Kidney epithelial cell (primary cell): ENCODE measurements around the gene ST14. TPM values are rescaled to one million over a fixed set of nuclear protein-coding genes. Genes with fewer than 3 reads are reported as not detected.
"Not testable (repeated sequence)": the region's sequence is repeated elsewhere in the genome, so short reads cannot be mapped to it uniquely, and the experiment has no call there.

Experiments used
- DNase-seq: peaks from one replicate; pipeline ENCODE4 v3.0.0-alpha.2; 2010; ENCODE audit warnings: low read depth
- H3K27me3 ChIP-seq: 2 replicates; pipeline ENCODE4 v1.6.0; 2011; ENCODE audit warnings: low read length; ENCODE audit not compliant: control insufficient read depth, insufficient read depth
- H3K36me3 ChIP-seq: 2 replicates; pipeline ENCODE4 v1.5.1; 2011; ENCODE audit warnings: low read length; ENCODE audit not compliant: control insufficient read depth, insufficient read depth
- H3K4me3 ChIP-seq: 2 replicates; pipeline ENCODE4 v1.5.1; 2011; ENCODE audit warnings: low read depth, mild to moderate bottlenecking, control low read depth, low read length
- total RNA-seq: library from RNA; depleted of rRNA; stranded (reverse); fragments of >200 nt; gene quantifications from 2 replicates; pipeline ENCODE4 v1.2.3, GENCODE V29; 2015
- TF ChIP-seq, protein P1 (sequence below): IDR thresholded peaks from 2 replicates; pipeline ENCODE4 v1.5.1; 2011; ENCODE audit warnings: mild to moderate bottlenecking, moderate library complexity, low read length, control low read depth, inconsistent platforms; ENCODE audit not compliant: insufficient read depth, poor library complexity, severe bottlenecking

Gene ST14
- total RNA-seq, 1 donor from 2014 or later = 93.0 TPM

DNA sequence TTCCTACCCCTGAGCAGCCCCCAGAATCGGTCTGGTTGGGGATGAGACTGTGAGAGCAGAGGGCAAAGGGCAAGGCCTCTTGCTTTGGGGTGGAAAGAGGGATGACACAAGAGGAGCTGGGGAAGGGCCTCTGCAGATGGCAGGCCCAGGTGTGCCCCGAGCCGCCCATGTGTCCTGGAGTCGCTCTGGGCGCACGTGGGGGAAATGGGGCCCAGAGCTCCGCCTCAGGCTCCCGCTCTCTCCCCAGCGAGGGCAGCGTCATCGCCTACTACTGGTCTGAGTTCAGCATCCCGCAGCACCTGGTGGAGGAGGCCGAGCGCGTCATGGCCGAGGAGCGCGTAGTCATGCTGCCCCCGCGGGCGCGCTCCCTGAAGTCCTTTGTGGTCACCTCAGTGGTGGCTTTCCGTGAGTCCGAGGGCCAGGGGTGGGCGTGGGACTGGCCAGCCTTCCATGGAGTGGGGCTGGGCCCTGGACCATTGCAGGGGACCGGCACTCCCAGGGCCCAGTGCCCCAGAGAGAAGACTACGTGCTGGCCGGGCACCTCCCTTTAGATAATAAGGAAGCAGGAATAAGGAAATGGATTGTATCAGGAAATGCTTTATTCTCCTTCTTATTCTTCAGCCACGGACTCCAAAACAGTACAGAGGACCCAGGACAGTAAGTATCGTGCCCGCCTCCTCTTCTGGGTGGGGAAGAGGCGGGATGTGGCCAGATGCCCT lies 30.1 kb downstream of the ST14 start:
- Histone ChIP-seq H3K4me3 (no peak overlapping the region), H3K27me3 (no peaks in the 10 kb centered on the region), H3K36me3 (no peaks in the 10 kb centered on the region)
- TF ChIP-seq, protein P1, sequence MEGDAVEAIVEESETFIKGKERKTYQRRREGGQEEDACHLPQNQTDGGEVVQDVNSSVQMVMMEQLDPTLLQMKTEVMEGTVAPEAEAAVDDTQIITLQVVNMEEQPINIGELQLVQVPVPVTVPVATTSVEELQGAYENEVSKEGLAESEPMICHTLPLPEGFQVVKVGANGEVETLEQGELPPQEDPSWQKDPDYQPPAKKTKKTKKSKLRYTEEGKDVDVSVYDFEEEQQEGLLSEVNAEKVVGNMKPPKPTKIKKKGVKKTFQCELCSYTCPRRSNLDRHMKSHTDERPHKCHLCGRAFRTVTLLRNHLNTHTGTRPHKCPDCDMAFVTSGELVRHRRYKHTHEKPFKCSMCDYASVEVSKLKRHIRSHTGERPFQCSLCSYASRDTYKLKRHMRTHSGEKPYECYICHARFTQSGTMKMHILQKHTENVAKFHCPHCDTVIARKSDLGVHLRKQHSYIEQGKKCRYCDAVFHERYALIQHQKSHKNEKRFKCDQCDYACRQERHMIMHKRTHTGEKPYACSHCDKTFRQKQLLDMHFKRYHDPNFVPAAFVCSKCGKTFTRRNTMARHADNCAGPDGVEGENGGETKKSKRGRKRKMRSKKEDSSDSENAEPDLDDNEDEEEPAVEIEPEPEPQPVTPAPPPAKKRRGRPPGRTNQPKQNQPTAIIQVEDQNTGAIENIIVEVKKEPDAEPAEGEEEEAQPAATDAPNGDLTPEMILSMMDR = no peak
- DNase-seq = no peak

DNA sequence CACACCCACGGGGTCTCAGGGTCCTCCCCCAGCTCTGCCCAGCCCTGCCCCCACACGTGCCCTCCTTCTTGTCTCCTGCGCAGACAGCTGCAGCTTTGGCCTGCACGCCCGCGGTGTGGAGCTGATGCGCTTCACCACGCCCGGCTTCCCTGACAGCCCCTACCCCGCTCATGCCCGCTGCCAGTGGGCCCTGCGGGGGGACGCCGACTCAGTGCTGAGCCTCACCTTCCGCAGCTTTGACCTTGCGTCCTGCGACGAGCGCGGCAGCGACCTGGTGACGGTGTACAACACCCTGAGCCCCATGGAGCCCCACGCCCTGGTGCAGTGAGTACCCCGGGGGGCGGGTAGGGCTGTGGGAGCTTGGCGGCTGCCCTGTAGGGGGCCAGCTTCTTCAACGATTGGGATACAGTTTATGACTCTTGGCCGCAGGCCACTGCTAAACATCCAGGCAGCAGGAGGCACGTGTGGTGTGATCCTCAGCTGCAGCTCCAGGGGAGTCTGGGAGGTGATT lies 30.8 kb downstream of the ST14 start:
- H3K4me3 ChIP-seq = no peak overlapping the region
- H3K27me3 ChIP-seq = no peaks in the 10 kb centered on the region
- H3K36me3 ChIP-seq = no peaks in the 10 kb centered on the region
- DNase-seq = no peak
- TF ChIP-seq, protein P1 = no peak

DNA sequence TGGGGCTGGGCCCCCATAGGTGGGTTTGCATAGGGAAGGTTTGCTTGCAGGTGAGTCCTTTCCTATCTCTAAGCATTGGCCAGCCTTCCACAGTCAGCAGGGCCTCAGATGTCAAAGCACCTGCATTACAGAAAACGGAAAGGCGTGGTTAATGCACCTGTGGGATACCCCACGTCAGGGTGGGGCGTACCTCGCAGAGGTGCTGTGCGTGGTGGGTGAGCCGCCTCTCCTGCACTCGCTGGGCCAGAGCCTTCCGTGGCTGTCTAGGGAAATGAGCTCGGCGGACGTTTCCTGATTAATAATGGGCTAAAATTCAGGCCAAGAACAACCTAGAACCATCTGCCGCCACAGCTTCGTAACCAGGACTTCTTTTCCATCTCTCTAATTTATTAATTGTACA lies 32.3 kb downstream of the ST14 start:
- no peak for DNase-seq
- no peaks in the 10 kb centered on the region for H3K36me3 ChIP-seq
- TF ChIP-seq, protein P1 = no peak
- no peaks in the 10 kb centered on the region for H3K27me3 ChIP-seq
- no peak overlapping the region for H3K4me3 ChIP-seq

DNA sequence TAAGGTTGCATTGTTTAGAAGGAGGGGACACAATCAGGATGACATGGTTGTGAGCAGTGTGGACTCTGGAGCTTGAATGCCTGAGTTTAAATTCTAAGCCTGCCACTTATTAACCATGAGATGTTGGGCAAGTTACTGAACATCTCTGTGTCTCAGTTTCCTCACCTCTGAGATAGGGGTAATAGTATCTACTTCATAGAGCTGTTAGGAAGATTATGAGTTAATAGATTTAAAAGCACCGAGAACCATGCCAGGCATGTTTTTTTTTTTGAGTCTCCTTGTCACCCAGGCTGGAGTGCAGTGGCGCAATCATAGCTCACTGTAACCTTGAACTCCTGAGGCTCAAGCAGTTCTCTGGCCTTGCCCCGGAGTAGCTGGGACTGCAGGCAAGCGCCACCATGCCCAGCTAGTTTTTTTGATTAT lies 33.3 kb downstream of the ST14 start:
- H3K36me3 ChIP-seq = no peaks in the 10 kb centered on the region

DNA sequence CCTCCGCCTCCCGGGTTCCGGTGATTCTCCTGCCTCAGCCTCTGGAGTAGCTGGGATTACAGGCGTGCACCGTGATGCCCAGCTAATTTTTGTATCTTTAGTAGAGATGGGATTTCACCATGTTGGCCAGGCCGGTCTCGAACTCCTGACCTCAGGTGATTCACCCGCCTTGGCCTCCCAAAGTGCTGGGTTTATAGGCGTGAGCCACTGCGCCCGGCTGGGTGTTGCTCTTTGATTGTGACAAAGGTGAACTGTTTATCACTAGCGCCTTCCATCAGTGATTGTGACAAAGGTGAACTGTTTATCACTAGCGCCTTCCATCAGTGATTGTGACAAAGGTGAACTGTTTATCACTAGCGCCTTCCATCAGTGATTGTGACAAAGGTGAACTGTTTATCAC lies 34.0 kb downstream of the ST14 start:
- not testable (repeated sequence) for H3K27me3 ChIP-seq, DNase-seq, H3K36me3 ChIP-seq, H3K4me3 ChIP-seq

More for the DNA sequence above, 33.3 kb downstream of the ST14 start:
- Histone ChIP-seq H3K27me3 (no peaks in the 10 kb centered on the region), H3K4me3 (no peak overlapping the region)
- no peak for DNase-seq
- TF ChIP-seq, protein P1 = no peak

DNA sequence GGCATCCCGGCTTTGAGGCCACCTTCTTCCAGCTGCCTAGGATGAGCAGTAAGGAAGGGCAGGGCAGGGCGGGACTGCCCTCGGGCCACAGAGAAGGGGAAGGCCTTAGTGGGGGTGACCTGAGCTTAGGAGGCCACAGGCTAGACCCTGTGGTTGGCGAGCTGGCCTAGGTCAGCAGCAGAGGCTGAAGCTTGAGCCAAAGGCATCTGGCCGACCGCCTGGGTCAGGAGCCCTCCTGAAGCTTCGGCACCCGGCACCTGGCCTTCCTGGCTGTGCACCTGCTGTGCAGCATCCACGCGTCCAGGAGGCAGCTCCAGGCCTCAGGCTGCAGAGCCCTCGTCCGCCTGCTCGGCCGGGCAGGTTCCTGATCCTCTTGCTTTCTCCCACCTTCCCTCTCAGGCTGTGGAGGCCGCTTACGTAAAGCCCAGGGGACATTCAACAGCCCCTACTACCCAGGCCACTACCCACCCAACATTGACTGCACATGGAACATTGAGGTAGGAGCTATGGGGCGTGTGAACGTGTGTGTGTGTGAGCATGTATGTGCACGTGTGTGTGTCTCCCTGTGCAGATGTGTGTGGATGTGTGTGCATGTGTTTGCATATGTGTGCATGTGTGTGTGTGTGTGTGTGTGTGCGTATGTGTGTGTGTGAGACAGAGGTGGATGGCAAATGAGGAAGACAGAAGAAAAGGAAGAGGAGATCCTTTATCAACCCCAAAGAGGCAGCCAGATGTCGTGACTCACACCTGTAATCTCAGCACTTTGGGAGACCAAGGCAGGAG lies 34.9 kb downstream of the ST14 start:
- no peak for DNase-seq
- TF ChIP-seq, protein P1 = no peak
- Histone ChIP-seq H3K36me3 (no peaks in the 10 kb centered on the region), H3K27me3 (no peaks in the 10 kb centered on the region), H3K4me3 (no peak overlapping the region)
